Measurements from ENCODE around the gene TMEM151B.

TMEM151B gene

DNA sequence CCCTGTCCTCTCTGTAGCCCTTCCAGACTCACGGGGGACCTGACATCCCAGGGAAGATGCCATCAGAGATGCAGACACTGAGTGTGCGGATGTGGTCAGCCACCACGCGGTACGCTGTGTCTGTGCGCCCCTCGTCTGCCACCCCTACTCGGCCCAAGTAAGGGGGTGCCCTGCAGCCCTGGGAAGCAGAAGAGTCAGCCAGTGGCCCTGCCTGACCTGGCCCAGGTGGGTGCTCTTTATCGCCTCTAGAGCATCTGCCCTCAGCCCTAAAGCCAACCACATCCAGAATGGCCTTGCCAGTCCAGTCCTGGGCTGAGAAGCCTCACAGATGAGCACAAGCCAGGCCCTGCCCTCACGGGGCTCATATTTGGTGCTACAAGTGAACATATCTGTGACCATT is 37.0 kb downstream of the TMEM151B start:
- DNase-seq (ENCODE audit: low read depth in 2 of 2): no peak
- no peak overlapping the region for H3K4me3 ChIP-seq (replicated peaks in 1 of 2; ENCODE audit: low read depth in 2 of 2, low read length in 2 of 2)
- no peak for TF ChIP-seq CTCF (IDR thresholded peaks at IDR 0.05; ENCODE audit: low read depth, low read length)

DNA sequence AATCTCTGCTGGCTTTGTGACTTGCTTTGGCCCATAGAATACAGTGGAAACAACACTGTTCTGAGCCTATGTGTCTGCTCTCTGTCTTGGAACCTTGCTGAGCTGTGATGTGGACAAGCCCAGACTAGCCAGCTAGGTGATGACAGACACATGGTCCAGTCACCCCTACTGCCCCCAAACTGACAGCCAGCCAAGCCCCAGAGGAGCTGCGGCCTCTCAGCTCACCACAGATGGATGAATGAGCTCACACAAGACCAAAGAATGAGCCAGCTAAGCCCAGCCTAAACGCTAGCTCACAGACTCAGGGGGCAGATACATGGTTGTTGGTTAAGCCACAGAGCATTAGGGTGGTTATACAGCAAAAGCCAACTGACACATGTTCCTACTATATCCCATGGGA is 38.8 kb downstream of the TMEM151B start:
- DNase-seq (ENCODE audit: low read depth in 2 of 2): peak; percentile 43 to 57
- TF ChIP-seq CTCF (IDR thresholded peaks at IDR 0.05; ENCODE audit: low read depth, low read length): no peak
- no peak overlapping the region for H3K4me3 ChIP-seq (replicated peaks in 1 of 2; ENCODE audit: low read depth in 2 of 2, low read length in 2 of 2)

DNA sequence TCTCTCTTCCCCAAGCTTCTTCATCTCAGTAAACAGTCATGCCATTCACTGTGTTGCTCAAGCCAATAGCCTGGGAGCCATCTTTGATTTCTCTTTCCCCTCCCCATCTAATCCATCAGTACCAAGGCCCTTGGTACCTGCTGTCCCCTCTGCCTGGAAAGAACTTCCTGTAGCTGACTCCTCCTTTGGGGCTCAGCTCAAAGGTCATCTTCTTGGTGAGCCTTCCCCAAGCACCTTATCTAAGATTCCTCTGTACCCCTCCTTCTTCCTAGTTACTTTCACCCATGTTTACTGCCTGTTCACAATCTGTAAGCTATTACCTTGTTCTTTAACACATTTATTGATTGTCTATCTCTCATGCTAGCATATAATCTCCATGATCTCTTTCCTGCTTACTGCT is 39.4 kb downstream of the TMEM151B start:
- no peak for DNase-seq (ENCODE audit: low read depth in 2 of 2)
- no peak overlapping the region for H3K4me3 ChIP-seq (replicated peaks in 1 of 2; ENCODE audit: low read depth in 2 of 2, low read length in 2 of 2)
- no peak for TF ChIP-seq CTCF (IDR thresholded peaks at IDR 0.05; ENCODE audit: low read depth, low read length)

- no peak for TF ChIP-seq CTCF (IDR thresholded peaks at IDR 0.05; ENCODE audit: low read depth, low read length)
- DNase-seq (ENCODE audit: low read depth in 2 of 2): no peak
These were observed 40.0 kb downstream of the TMEM151B start for GRCh38 chr6:44310241-44310640.

GRCh38 chr6:44311304-44311703 is 41.1 kb downstream of the TMEM151B start:
- TF ChIP-seq CTCF (IDR thresholded peaks at IDR 0.05; ENCODE audit: low read depth, low read length): no peak
- DNase-seq (ENCODE audit: low read depth in 2 of 2): no peak
- no peak overlapping the region for H3K4me3 ChIP-seq (replicated peaks in 1 of 2; ENCODE audit: low read depth in 2 of 2, low read length in 2 of 2)

More at GRCh38 chr6:44310241-44310640, 40.0 kb downstream of the TMEM151B start:
- H3K4me3 ChIP-seq (replicated peaks in 1 of 2; ENCODE audit: low read depth in 2 of 2, low read length in 2 of 2): no peak overlapping the region

GRCh38 chr6:44311767-44312166 is 41.5 kb downstream of the TMEM151B start:
- no peak for TF ChIP-seq CTCF (IDR thresholded peaks at IDR 0.05; ENCODE audit: low read depth, low read length)
- no peak overlapping the region for H3K4me3 ChIP-seq (replicated peaks in 1 of 2; ENCODE audit: low read depth in 2 of 2, low read length in 2 of 2)
- no peak for DNase-seq (ENCODE audit: low read depth in 2 of 2)
